GM18526 (cell line): ENCODE data around the gene SPATC1L.

ENCODE experiments used
- POLR2A ChIP-seq: IDR thresholded peaks from 3 replicates; pipeline ENCODE4 v1.6.1; 2011; ENCODE audit not compliant: insufficient read length; ENCODE audit errors: extremely low read depth

Gene SPATC1L

DNA sequence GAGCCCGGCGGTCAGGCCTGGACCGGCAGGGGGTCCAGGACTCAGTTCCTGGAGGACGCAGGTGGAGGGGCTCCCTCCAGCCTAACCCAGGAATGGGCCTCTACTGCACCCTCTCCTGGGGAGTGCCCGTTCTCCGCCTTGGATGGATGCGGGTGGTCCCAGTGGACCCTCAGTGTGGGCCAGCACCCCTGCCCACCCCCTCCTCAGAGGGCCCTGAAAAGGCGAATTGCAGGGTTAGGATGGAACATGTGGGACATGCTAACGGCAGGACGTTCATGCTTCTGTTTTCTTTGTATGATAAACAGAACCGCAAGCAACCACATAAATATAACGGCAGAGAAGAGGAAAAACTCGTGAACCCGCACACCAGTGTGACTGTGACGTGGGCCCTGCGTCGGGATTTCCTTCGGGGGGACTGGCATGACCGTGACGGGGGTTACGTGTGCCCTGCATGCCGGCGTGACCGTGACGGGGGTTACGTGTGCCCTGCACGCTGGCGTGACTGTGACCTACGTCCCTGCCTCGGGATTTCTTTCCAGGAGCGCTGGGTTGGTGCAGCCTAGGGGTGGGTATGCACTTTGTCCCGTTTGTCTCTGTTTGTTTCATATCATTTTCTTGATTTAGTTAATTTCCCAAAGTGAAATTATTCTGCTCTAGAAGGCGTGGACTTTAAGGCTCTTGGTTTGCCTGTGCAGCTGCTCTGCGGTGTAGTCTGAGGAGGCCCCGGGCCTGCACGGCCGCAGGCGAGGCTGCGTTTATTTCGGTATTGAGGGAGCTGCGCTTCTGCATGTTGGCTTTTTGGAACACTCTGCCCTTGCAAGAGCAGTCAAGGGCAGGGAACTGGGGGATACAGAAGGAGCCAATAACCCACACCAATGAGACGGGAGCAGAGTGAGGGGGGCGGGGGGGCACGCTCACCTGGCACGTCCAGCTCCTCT is 32.0 kb downstream of the SPATC1L start:
- TF ChIP-seq POLR2A, result no peak

DNA sequence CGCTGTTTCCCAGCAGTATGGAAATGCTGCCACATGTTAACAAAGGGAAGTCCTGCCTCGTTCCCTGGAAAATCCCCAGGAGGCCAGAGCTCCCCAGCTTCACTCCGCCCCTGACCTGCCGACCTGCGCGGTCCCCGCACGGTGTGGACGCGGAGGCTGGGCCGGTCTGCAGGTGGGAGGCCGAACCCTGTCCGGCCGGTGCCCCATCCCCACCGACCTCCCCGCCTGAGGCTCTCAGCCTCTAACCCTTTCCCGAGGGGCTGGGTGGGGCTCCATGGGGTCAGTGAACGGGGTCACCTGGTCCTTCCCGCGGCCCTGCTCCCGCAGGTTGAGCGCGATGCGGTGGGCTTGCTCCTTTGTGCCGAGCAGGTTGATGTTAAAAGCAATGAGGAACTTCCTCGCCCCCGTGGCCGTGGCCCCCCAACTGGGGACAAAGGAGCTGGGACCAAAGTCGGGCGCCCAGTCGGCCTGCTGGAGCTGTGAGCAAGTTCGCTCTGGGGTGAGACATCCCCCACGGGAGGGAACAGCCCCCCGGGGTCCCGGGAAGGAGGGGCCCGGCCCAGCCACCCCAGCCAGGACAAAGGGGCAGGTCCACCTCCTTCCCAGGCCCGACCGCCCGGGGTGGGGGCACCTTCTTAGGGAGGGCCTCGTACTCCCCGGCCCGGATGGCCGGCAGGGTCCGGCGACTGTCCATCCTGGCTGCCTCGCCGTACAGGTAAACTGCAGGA is 32.8 kb downstream of the SPATC1L start:
- TF ChIP-seq POLR2A, result no peak

DNA sequence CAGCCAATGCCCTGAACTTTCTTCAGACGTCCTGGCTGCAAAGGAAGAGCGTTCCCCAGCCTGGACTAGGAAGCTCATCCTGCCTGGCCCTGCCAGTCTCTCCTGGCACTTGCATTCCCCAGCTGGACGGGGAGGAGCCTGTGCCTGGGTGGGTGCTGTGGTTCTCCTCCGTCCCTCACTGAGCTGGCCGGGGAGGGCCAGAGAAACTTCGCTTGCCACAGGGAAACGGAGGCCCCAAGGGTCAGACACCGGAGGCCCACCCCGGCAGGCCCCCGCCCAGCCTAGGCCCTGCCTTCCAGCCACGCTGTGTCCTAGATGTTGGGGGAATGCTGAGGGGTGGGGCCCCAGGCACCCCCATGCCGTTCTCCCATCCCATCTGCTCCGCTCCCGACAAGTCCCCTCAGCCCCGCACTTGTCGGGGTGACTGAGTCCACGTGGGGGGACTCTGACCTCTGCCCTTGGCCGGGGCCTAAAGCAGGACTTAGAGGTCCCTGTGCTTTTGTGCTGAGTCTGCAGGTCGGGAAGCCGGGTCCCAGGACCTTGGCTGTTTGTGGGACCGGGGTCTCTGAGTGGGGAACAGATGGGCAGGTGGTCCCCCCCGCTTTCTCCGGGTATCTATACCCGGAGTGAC is 33.7 kb downstream of the SPATC1L start:
- no peak for TF ChIP-seq POLR2A

DNA sequence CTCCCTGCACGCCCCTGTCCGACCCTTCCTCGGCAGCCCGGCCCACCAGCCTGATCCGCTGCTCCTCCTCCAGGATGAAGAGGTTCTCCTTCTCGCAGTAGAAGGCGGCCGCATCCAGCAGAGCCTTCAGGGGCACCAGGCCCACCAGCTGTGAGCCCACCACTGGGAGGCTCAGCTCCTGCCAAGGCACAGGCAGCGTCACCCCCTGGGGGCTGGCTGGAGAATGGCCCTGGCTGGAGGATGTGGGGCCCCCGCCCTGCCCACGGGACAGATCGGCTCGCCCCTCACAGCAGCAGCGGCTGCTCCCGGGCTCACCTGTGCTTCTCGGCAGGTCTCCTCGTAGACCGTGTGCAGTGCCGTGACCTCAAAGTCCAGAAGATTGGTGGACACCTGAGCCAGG is 34.2 kb downstream of the SPATC1L start:
- TF ChIP-seq POLR2A, result no peak

DNA sequence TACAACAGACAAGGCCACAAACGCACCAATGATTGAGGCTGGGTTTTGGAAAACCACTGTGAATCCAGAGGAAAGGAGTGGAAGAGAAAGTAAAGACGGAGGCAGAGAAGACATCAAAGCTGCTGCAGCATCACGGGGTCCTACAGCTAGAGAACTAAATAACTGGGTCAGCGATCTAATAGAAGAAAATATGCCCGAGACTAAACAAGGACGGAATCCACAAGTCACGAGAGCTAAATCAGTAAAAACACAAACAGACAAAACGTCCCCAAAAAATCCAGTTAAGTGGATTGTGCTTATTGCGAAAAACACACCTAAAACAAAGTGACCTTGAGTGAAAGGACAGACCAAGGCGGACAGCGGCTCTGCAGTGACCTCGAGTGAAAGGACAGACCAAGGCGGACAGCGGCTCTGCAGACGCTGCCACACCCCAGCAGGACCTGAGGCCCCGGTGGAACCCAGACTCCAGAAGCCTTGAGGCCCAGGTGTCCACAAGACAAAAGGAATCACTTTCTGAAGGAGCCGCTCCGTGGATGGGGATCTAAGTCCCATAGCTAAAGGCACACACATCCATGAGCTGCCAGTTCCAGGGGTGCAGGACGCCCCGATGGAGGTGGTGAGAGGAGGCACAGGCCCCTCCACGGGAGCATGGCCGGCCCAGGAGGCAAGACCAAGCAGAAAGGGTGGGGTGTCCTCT is 34.9 kb downstream of the SPATC1L start:
- TF ChIP-seq POLR2A, result no peak

- no peak for TF ChIP-seq POLR2A
These were observed 36.2 kb downstream of the SPATC1L start for GRCh38 chr21:46148106-46148505.

GRCh38 chr21:46146856-46147255 is 37.4 kb downstream of the SPATC1L start:
- TF ChIP-seq POLR2A, result no peak

GRCh38 chr21:46145840-46146691 is 38.2 kb downstream of the SPATC1L start:
- TF ChIP-seq POLR2A, result no peak

DNA sequence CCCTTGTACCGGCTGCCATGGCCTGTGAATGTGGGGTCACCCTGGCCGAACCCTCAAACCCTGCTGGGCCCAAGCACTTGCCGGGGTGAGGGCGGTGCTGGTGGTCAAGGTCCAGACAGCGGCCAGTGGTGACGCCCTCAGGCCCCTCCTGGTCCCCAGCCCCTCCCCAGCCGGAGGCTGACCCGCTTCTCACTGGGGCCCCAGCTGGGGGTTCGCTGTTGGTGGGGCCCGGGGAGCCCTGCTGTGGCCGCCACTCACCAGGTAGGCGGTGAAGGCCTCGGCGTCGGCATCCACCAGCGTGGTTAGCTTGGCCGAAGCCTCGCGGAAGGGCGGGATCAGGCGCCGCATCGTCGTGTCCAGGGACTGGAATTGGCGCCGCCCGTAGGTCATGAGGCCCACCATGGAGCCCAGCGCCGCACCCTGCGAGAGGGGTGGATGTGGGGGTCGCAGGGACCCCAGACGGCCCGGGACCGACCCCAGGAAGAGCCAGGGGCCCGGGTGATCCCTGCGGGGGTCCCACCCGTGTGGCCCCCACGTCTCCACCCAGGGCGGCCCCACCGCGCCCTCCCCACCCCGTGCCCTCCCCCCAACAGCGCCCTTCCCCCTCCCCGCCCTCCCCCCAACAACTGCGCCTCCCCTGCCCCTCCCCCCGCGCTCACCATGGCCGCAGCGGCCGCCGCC is 39.0 kb downstream of the SPATC1L start:
- no peak for TF ChIP-seq POLR2A

DNA sequence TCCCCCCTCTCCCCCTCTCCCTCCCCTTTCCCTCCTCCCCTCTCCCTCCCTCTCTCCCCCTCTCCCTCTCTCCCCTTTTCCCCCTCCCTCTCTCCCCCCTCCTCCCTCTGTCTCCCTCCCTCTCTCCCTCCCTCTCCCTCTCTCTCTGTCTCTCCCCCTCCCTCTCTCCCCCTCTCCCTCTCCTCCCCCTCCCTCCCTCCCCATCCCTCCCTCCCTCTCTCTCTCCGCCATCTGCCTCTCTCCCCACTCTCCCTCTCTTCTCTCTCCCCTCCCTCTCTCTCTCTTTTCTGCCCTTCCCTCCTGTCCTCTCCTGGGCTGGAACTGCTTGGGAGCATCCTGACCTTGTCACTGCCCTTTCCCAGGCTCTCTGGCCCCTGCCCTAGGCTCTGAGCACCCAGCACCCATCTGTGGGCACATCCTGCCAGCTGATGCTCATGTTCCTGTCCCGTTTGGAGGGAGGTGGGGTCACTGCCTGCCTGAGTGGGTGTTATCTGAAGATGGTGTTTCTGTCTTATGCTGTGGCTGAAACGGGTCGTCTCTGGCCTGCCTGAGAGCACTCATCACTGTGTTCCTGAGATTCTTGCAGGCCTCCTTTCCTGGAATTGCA is 39.7 kb downstream of the SPATC1L start:
- no peak for TF ChIP-seq POLR2A

DNA sequence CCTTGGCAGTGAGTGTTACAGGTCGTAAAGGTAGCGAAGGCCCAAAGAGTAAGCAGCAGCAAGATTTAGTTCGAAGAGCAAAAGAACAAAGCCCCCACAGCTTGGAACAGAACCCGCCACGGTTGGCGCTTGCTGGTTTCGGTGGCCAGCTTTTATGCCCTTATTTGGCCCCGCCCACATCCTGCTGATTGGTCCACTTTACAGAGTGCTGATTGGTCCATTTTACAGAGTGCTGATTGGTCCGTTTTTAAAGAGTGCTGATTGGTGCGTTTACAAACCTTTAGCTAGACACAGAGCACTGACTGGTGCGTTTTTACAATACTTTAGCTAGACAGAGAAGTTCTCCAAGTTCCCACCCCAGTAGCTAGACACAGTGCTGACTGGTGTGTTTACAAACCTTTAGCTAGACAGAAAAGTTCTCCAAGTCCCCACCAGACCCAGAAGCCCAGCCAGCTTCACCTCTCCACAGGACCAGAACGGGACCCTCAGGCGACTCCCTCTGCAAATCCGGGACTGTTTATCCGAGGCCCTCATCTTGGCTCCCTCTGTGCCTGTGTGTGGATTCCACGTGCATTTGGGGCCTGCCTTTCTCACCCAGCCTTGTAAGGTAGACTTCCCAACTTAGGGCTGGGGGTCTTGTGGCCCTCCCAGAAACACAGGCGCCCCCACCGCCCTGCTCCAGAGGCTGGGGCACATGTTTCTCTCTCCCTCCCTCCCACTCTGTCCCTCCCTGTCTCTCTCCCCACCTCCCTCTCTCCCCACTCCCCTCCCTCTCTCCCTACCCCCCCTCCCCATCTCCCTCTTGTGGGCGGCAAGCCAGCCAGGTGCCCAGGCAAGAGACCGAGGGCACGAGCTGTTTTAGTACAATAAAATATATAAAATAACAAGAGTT is 41.4 kb downstream of the SPATC1L start:
- TF ChIP-seq POLR2A, result no peak
